ENCODE results near the gene SLC25A23. TPM values are rescaled to one million over a fixed set of nuclear protein-coding genes. Genes with fewer than 3 reads are reported as not detected.

Gene SLC25A23
- total and polyA plus RNA-seq, 2 of the 4 experiments (the other 2 are of a cell fraction), result 7.0 to 7.6 TPM

GRCh38 chr19:6402837-6403608 is 56.6 kb downstream of the SLC25A23 start:
- DNase-seq (peak; percentile 52), ATAC-seq (ENCODE audit: low read depth) (peak; percentile 77)
- 54% methylated on average over 8 of the region's 22 CpGs; no CpG with 5 or more reads in 1 of the 2 experiments for WGBS, 2 experiments (ENCODE audit: extremely low coverage in 2 of 2, insufficient read length in 1 of 2)
- Histone ChIP-seq H2AFZ (replicated peaks; ENCODE audit: low read length, poor library complexity) (peak overlapping the region; percentile 34), H4K91ac (ENCODE audit: insufficient read depth, low read depth, low read length) (no peak overlapping the region), H4K5ac (ENCODE audit: low read depth, low read length) (no peak overlapping the region), H3K9me1 (ENCODE audit: insufficient read depth, low read length) (no peaks in the 10 kb centered on the region; the same call in 1 of the 2 replicates), H2BK120ac (ENCODE audit: low read depth, low read length) (no peak overlapping the region), H3K56ac (ENCODE audit: extremely low read depth, insufficient read depth, low read length) (no peak overlapping the region), H3K4me2 (ENCODE audit: low read depth, low read length) (no peak overlapping the region), H2BK15ac (ENCODE audit: low read depth, low read length) (no peak overlapping the region), H3K9me3 (ENCODE audit: control insufficient read depth, insufficient read depth, low read length) (no peaks in the 10 kb centered on the region), H2BK20ac (ENCODE audit: low read depth, low read length) (0 out of 2 replicates have a peak overlapping the region, but pooled peaks have one; percentile 24), H3K23ac (ENCODE audit: low read depth, low read length) (no peak overlapping the region; the same call in 1 of the 2 replicates), H3K27ac (ENCODE audit: insufficient read depth, low read length) (no peak overlapping the region), H3K18ac (ENCODE audit: low read depth, low read length) (no peak overlapping the region), H3K4me1 (ENCODE audit: control insufficient read depth, insufficient read depth, low read length) (no peaks in the 10 kb centered on the region), H3K14ac (replicated peaks; ENCODE audit: low read depth, low read length) (no peak overlapping the region), H4K20me1 (ENCODE audit: insufficient read depth, low read length) (no peaks in the 10 kb centered on the region), H3K9ac (ENCODE audit: low read depth, low read length) (no peak overlapping the region), H3K36me3 (ENCODE audit: control insufficient read depth, insufficient read depth, low read length) (no peaks in the 10 kb centered on the region), H3K27me3 (ENCODE audit: control insufficient read depth, insufficient read depth, low read length) (no peaks in the 10 kb centered on the region), H2AK9ac (replicated peaks; ENCODE audit: low read depth, low read length, poor library complexity) (peak overlapping the region; percentile 55), H3K79me1 (ENCODE audit: low read depth in 1 of 2, low read length in 2 of 2) (no peaks in the 10 kb centered on the region), H3K4ac (ENCODE audit: low read depth, low read length) (no peak overlapping the region), H3K4me3 (ENCODE audit: insufficient read depth, low read depth, low read length) (no peak overlapping the region), H4K8ac (ENCODE audit: low read depth in 2 of 2, low read length in 2 of 2) (peak overlapping the region in 1 of 2 experiments; percentile 5; a peak in 1 of 4 replicates), H2AK5ac (ENCODE audit: low read depth, low read length) (no peak overlapping the region), H2BK5ac (ENCODE audit: low read depth, low read length, poor library complexity, severe bottlenecking) (no peak overlapping the region)
- intact Hi-C loops (cut with micrococcal nuclease), result no loop called here
- no peak for TF ChIP-seq MAZ (IDR thresholded peaks at IDR 0.05; ENCODE audit: borderline replicate concordance, low read depth, low read length)
- TF ChIP-seq CTCF (conservative IDR thresholded peaks at IDR 0.05; ENCODE audit: low read depth, low read length), result no peak
- TF ChIP-seq RAD21 (IDR thresholded peaks at IDR 0.05; ENCODE audit: low read length), result no peak
- TF ChIP-seq FOS (IDR thresholded peaks at IDR 0.05; ENCODE audit: low read depth, low read length), result no peak
- TF ChIP-seq RCOR1 (IDR thresholded peaks at IDR 0.05; ENCODE audit: insufficient replicate concordance, low read length), result no peak
- TF ChIP-seq RFX5 (IDR thresholded peaks at IDR 0.05; ENCODE audit: low read depth, low read length), result peak; percentile 84
- no peak for TF ChIP-seq MAFK (IDR thresholded peaks at IDR 0.05; ENCODE audit: low read depth, low read length)
- dilution Hi-C loops (cut with HindIII; ENCODE audit: low sequenced_read_pairs, unreplicated experiment), result no loop called here
- no TSS peak for BruUV-seq (replicated peaks)
- in situ Hi-C loops (cut with MboI; ENCODE audit: low sequenced_read_pairs), result no loop called here
- CTCF ChIA-PET, result no interaction called here
- POLR2A ChIA-PET (ENCODE audit: unreplicated experiment), result no interaction called here
